Heart right ventricle (tissue), 16 donors: ENCODE data around the gene GJB3. TPM values are rescaled to one million over a fixed set of nuclear protein-coding genes. Genes with fewer than 3 reads are reported as not detected.

Experiments used
- ATAC-seq, 8 donors: fragments of 200-7000 bp; cut with Tn5 transposase; one replicate each; pipeline ENCODE4 v1.9.1; 2020; ENCODE audit warnings: mild to moderate bottlenecking in 8 of 8, moderate library complexity in 8 of 8, moderate number of reproducible peaks in 1 of 8
- DNase-seq, 2 donors: peaks; one replicate each; pipeline ENCODE4 v3.0.0-alpha.2; 2020
- H3K27ac ChIP-seq, 10 donors: fragments of 200-600 bp; sonication (generic) in 2 of 10; one replicate each; pipeline versions ENCODE4 v1.5.0 to v1.8.0; 2020 to 2022; ENCODE audit warnings: mild to moderate bottlenecking in 3 of 10
- H3K27me3 ChIP-seq, 7 donors: fragments of 200-600 bp; one replicate each; pipeline ENCODE4 v1.8.0; 2021 to 2022; ENCODE audit warnings: mild to moderate bottlenecking in 2 of 7
- H3K36me3 ChIP-seq, 9 donors: fragments of 200-600 bp; sonication (generic) in 1 of 9; one replicate each; pipeline versions ENCODE4 v1.5.0 to v1.8.0; 2020 to 2022; ENCODE audit warnings: mild to moderate bottlenecking in 2 of 9
- H3K4me1 ChIP-seq, 9 donors: fragments of 200-600 bp; sonication (generic) in 1 of 9; one replicate each; pipeline versions ENCODE4 v1.5.0 to v1.8.0; 2020 to 2022; ENCODE audit warnings: mild to moderate bottlenecking in 4 of 9
- H3K4me3 ChIP-seq, 10 donors: fragments of 200-600 bp; sonication (generic) in 2 of 10; one replicate each; pipeline versions ENCODE4 v1.5.0 to v1.8.0; 2020 to 2022; ENCODE audit warnings: mild to moderate bottlenecking in 7 of 10, moderate library complexity in 2 of 10
- H3K9me3 ChIP-seq, 11 donors: fragments of 200-600 bp in 10 of 11; sonication (generic) in 2 of 11; one replicate each; pipeline versions ENCODE4 v1.5.0 to v1.8.0; 2013 to 2022; ENCODE audit warnings: mild to moderate bottlenecking in 2 of 11, control low read depth in 1 of 11, moderate library complexity in 1 of 11
- CTCF ChIP-seq, 9 donors: fragments of 200-600 bp; sonication (generic) in 2 of 9; IDR thresholded peaks; one replicate each; pipeline versions ENCODE4 v1.5.0 to v1.8.0; 2021 to 2022; ENCODE audit warnings: antibody characterized with exemption in 9 of 9, mild to moderate bottlenecking in 5 of 9, moderate library complexity in 1 of 9
- WGBS, 2 donors: extraction: QIAGEN DNeasy Blood & Tissue Kit; methylation state at CpG; one replicate each; pipeline ENCODE4 v1.1.7; 2013; ENCODE audit warnings: inconsistent platforms in 1 of 2; 5-methylcytosine and 5-hydroxymethylcytosine counted together
- intact Hi-C, 10 donors: fragments of 100-400 bp; cut with DNase I; formaldehyde crosslinking; loops; one replicate each; pipeline versions ENCODE4 v1.11.1 to v1.14.2; 2022
- polyA plus RNA-seq, 2 donors: library from polyadenylated mRNA; stranded (reverse); fragments of 200-250 nt; gene quantifications; one replicate each; pipeline ENCODE4 v1.2.3, GENCODE V29; 2013
- total RNA-seq, 10 donors: library from RNA; stranded (reverse); fragmentation: NEBNext Ultra II Directional in 3 of 10; extraction: Animal tissue kit (Norgen Biotek cat#: 25700) in 3 of 10; gene quantifications; one replicate each; pipeline versions ENCODE4 v1.2.1 to v1.2.4, GENCODE V29; 2021 to 2023
- donor health status: Arrhythmogenic right ventricular cardiomyopathy.
- donor health status: ischemic (EF 13 %, LVEDD 7.1; RV severe dilation, severe dysfunction).
- donor health status: healthy with polysubstance abuse.
- donor health status: DM: no; HTN: yes; CAD: no.
- donor health status: DM: no; HTN: no; CAD: no.
- donor health status: ischemic (EF 25% LVEDD 6.9; RV normal size, moderate dysfunction).
- donor health status: ischemic (EF 25% LVEDD 5.7; RV mildly dilated, moderate dysfunction).
- donor health status: healthy.
- donor health status: DM: yes; HTN: yes; CAD: no.
- donor health status: Ischemic cardiomyopathy.
- donor health status: ischemic (EF 35%, LVEDD 5.7; RV mildly dilated, moderate dysfunction).
- donor health status: nonischemic (EF 11% LVEDD 7.7; RV severe dilation, severe dysfunction).
- donor health status: DM: yes; HTN: yes; CAD: no.
- donor health status: PGD.
- donor health status: ischemic (EF 29% LVEDD 5.4; RV normal size, mild dysfunction).
- donor health status: nonischemic (EF 23%, LVEDD 6.1; RV moderate dilation, normal function).

The GJB3 gene
- total and polyA plus RNA-seq, 12 donors = not detected

- H3K27ac ChIP-seq = no peak overlapping the region
- peaks cover 0 to 4% (median 0%) of the 10 kb centered on the region in 9 donors for H3K4me1 ChIP-seq
- H3K36me3 ChIP-seq = no peaks in the 10 kb centered on the region
- H3K27me3 ChIP-seq = peaks cover 0 to 25% (median 15%) of the 10 kb centered on the region in 7 donors
- H3K9me3 ChIP-seq = no peaks in the 10 kb centered on the region
- no peak for TF ChIP-seq CTCF (IDR thresholded peaks at IDR 0.05)
- DNase-seq (no peak), ATAC-seq (no peak)
- intact Hi-C loops = loop anchor here in 5 of 10 donors (10.0 kb wide), 3 partner anchors 285 to 1115 kb away; no protein-coding TSS in a partner anchor
- WGBS, 2 donors = 23 to 25% methylated on average over 8 of the region's 8 CpGs
- no peak overlapping the region for H3K4me3 ChIP-seq
Observed at GRCh38 chr1:34749992-34750391, 31.0 kb upstream of the GJB3 start.

- H3K27me3 ChIP-seq = peaks cover 0 to 25% (median 15%) of the 10 kb centered on the region in 7 donors
- WGBS, 2 donors = 83 to 86% methylated on average over 5 of the region's 5 CpGs
- DNase-seq = no peak
- H3K36me3 ChIP-seq = no peaks in the 10 kb centered on the region
- H3K4me1 ChIP-seq = peaks cover 0 to 4% (median 0%) of the 10 kb centered on the region in 9 donors
- no peak overlapping the region for H3K4me3 ChIP-seq
- no peaks in the 10 kb centered on the region for H3K9me3 ChIP-seq
- no peak for ATAC-seq
- H3K27ac ChIP-seq = no peak overlapping the region
- no peak for TF ChIP-seq CTCF (IDR thresholded peaks at IDR 0.05)
- intact Hi-C loops = no loop called here
Observed at GRCh38 chr1:34750610-34751009, 30.4 kb upstream of the GJB3 start.

GRCh38 chr1:34753163-34753562, 27.9 kb upstream of the GJB3 start:
- Histone ChIP-seq H3K9me3 (no peaks in the 10 kb centered on the region), H3K4me1 (peaks cover 0 to 4% (median 0%) of the 10 kb centered on the region in 9 donors), H3K4me3 (no peak overlapping the region), H3K27me3 (peaks cover 0 to 6% (median 0%) of the 10 kb centered on the region in 7 donors), H3K27ac (no peak overlapping the region), H3K36me3 (no peaks in the 10 kb centered on the region)
- WGBS, 2 donors = 83 to 89% methylated on average over 3 of the region's 3 CpGs
- DNase-seq (no peak), ATAC-seq (no peak)
- intact Hi-C loops = no loop called here
- no peak for TF ChIP-seq CTCF (IDR thresholded peaks at IDR 0.05)

GRCh38 chr1:34754964-34755637, 25.9 kb upstream of the GJB3 start, which contains the start of gene GJB5:
Gene GJB5 (plus strand): TSS chr1:34755047. CDS start chr1:34757331, 2,284 bp downstream.
- intact Hi-C loops = no loop called here
- 60 to 65% methylated on average over 13 of the region's 13 CpGs for WGBS, 2 donors
- no peak for ATAC-seq
- DNase-seq = no peak
- no peak within 1 kb of the TSS for H3K27ac ChIP-seq
- no peaks in the 10 kb centered on the region for H3K4me1 ChIP-seq
- H3K4me3 ChIP-seq = no peak within 1 kb of the TSS
- no peaks in the 10 kb centered on the region for H3K36me3 ChIP-seq
- no peak for TF ChIP-seq CTCF (IDR thresholded peaks at IDR 0.05)
- peaks cover 0 to 3% (median 0%) of the 10 kb centered on the region in 7 donors for H3K27me3 ChIP-seq
- no peaks in the 10 kb centered on the region for H3K9me3 ChIP-seq
